H9 (cell line): ENCODE results near the gene GLT6D1. TPM values are rescaled to one million over a fixed set of nuclear protein-coding genes. Genes with fewer than 3 reads are reported as not detected.

Source experiments
- DNase-seq: peaks from one replicate; pipeline ENCODE4 v3.0.0-alpha.2; 2017
- H2AFZ ChIP-seq: one replicate; pipeline ENCODE4 v1.6.1; 2013; ENCODE audit warnings: mild to moderate bottlenecking, low read length, control low read depth, moderate library complexity
- H2AK5ac ChIP-seq: 2 replicates; pipeline ENCODE4 v1.6.1; 2013; ENCODE audit warnings: low read length, control low read depth, mixed read lengths; ENCODE audit not compliant: insufficient read length
- H2BK120ac ChIP-seq: one replicate; pipeline ENCODE4 v1.6.1; 2013; ENCODE audit warnings: low read depth, mild to moderate bottlenecking, low read length, control low read depth, inconsistent platforms; ENCODE audit not compliant: poor library complexity, severe bottlenecking
- H2BK12ac ChIP-seq: 2 replicates; pipeline ENCODE4 v1.6.1; 2013; ENCODE audit warnings: low read length, control low read depth, mixed read lengths, low read depth; ENCODE audit not compliant: insufficient read length
- H2BK15ac ChIP-seq: 2 replicates; pipeline ENCODE4 v1.6.1; 2013; ENCODE audit warnings: low read depth, low read length, control low read depth
- H2BK20ac ChIP-seq: one replicate; pipeline ENCODE4 v1.6.1; 2013; ENCODE audit warnings: low read depth, mild to moderate bottlenecking, low read length, control low read depth, inconsistent platforms; ENCODE audit not compliant: poor library complexity, severe bottlenecking
- H2BK5ac ChIP-seq: 2 replicates; pipeline ENCODE4 v1.6.1; 2013; ENCODE audit warnings: low read length, control low read depth, mixed read lengths; ENCODE audit not compliant: insufficient read length
- H3K14ac ChIP-seq: 2 replicates; pipeline ENCODE4 v1.6.1; 2013; ENCODE audit warnings: low read length, control low read depth; ENCODE audit not compliant: insufficient read depth
- H3K18ac ChIP-seq: 2 replicates; pipeline ENCODE4 v1.6.1; 2013; ENCODE audit warnings: low read depth, mild to moderate bottlenecking, mixed read lengths, low read length, control low read depth; ENCODE audit not compliant: insufficient read length
- H3K23ac ChIP-seq: 2 replicates; pipeline ENCODE4 v1.6.1; 2013; ENCODE audit warnings: low read length, control low read depth, mixed read lengths, low read depth; ENCODE audit not compliant: insufficient read length
- H3K23me2 ChIP-seq: 2 replicates; pipeline ENCODE4 v1.6.1; 2013; ENCODE audit warnings: low read depth, mild to moderate bottlenecking, mixed read lengths, low read length, control low read depth; ENCODE audit not compliant: insufficient read length, poor library complexity, severe bottlenecking
- H3K27ac ChIP-seq: 2 replicates; pipeline ENCODE4 v1.5.1; 2013; ENCODE audit warnings: low read length, control low read depth, mixed read lengths, low read depth; ENCODE audit not compliant: insufficient read length
- H3K27me3 ChIP-seq: 2 replicates; pipeline ENCODE4 v1.6.1; 2013; ENCODE audit warnings: low read length, control low read depth, inconsistent platforms; ENCODE audit not compliant: insufficient read depth
- H3K4ac ChIP-seq: 2 replicates; pipeline ENCODE4 v1.6.1; 2013; ENCODE audit warnings: low read depth, mild to moderate bottlenecking, control low read depth, inconsistent platforms, low read length, moderate library complexity
- H3K4me1 ChIP-seq: 2 replicates; pipeline ENCODE4 v1.6.1; 2013; ENCODE audit warnings: low read length, control low read depth, inconsistent platforms; ENCODE audit not compliant: insufficient read depth
- H3K4me2 ChIP-seq: 2 replicates; pipeline ENCODE4 v1.6.1; 2013; ENCODE audit warnings: low read length, control low read depth, mixed read lengths; ENCODE audit not compliant: insufficient read length, insufficient read depth
- H3K56ac ChIP-seq: 2 replicates; pipeline ENCODE4 v1.6.1; 2013; ENCODE audit warnings: low read depth, mild to moderate bottlenecking, mixed read lengths, low read length, control low read depth; ENCODE audit not compliant: insufficient read length
- H3K79me1 ChIP-seq: 2 replicates; pipeline ENCODE4 v1.6.1; 2013; ENCODE audit warnings: low read depth, mild to moderate bottlenecking, moderate library complexity, low read length, control low read depth, inconsistent platforms; ENCODE audit not compliant: insufficient read depth, poor library complexity, severe bottlenecking
- H3K79me2 ChIP-seq: 2 replicates; pipeline ENCODE4 v1.6.1; 2013; ENCODE audit warnings: low read length, control low read depth, inconsistent platforms; ENCODE audit not compliant: insufficient read depth
- H3K9ac ChIP-seq: 2 replicates; pipeline ENCODE4 v1.6.1; 2013; ENCODE audit warnings: low read length, control low read depth, mixed read lengths; ENCODE audit not compliant: insufficient read length; ENCODE audit errors: extremely low read depth
- H3K9me3 ChIP-seq: one replicate; pipeline ENCODE4 v1.6.1; 2013; ENCODE audit warnings: low read depth, low read length, inconsistent platforms; ENCODE audit not compliant: control insufficient read depth
- H3T11ph ChIP-seq: one replicate; pipeline ENCODE4 v1.6.1; 2013; ENCODE audit warnings: mild to moderate bottlenecking, low read length, control low read depth, inconsistent platforms
- H4K20me1 ChIP-seq: one replicate; pipeline ENCODE4 v1.6.1; 2013; ENCODE audit not compliant: control insufficient read depth, insufficient read length, insufficient read depth
- H4K5ac ChIP-seq: 2 replicates; pipeline ENCODE4 v1.6.1; 2013; ENCODE audit warnings: low read depth, mild to moderate bottlenecking, mixed read lengths, low read length, control low read depth; ENCODE audit not compliant: insufficient read length
- H4K8ac ChIP-seq: replicated peaks from 2 replicates; pipeline ENCODE4 v1.6.1; 2013; ENCODE audit warnings: low read length, control low read depth, mixed read lengths, low read depth; ENCODE audit not compliant: insufficient read length
- H4K91ac ChIP-seq: 2 replicates; pipeline ENCODE4 v1.6.1; 2013; ENCODE audit warnings: low read depth, mild to moderate bottlenecking, moderate library complexity, mixed read lengths, low read length, control low read depth; ENCODE audit not compliant: insufficient read length
- H3K27ac Mint-ChIP-seq, 3 experiments: 2 replicates in 2 of 3; 3 replicates in 1 of 3; pipeline ENCODE4 v1.8.0; 2020 to 2021; ENCODE audit warnings: mixed read lengths in 3 of 3, mild to moderate bottlenecking in 1 of 3, moderate library complexity in 1 of 3
- H3K27me3 Mint-ChIP-seq: 2 replicates; pipeline ENCODE4 v1.8.0; 2021; ENCODE audit warnings: low read depth, mild to moderate bottlenecking, moderate library complexity, mixed read lengths
- H3K36me3 Mint-ChIP-seq, 3 experiments: 2 replicates in 2 of 3; 3 replicates in 1 of 3; pipeline ENCODE4 v1.8.0; 2020 to 2021; ENCODE audit warnings: low read depth in 3 of 3, mixed read lengths in 3 of 3; ENCODE audit not compliant: insufficient read depth in 1 of 3
- H3K4me1 Mint-ChIP-seq, 2 experiments: 2 replicates each; pipeline ENCODE4 v1.8.0; 2020; ENCODE audit warnings: mixed read lengths in 2 of 2
- H3K4me3 Mint-ChIP-seq, 2 experiments: 2 replicates in 1 of 2; 3 replicates in 1 of 2; pipeline ENCODE4 v1.8.0; 2020 to 2021; ENCODE audit warnings: mild to moderate bottlenecking in 2 of 2, mixed read lengths in 2 of 2, moderate library complexity in 1 of 2
- H3K9me3 Mint-ChIP-seq, 2 experiments: 2 replicates in 1 of 2; 3 replicates in 1 of 2; pipeline ENCODE4 v1.8.0; 2020; ENCODE audit warnings: mild to moderate bottlenecking in 2 of 2, mixed read lengths in 2 of 2, moderate library complexity in 1 of 2
- WGBS: extraction: QIAGEN DNeasy Blood & Tissue Kit; methylation state at CpG from one replicate; pipeline ENCODE4 v1.1.7; 2013; ENCODE audit warnings: missing lambda C conversion rate, low lambda C conversion rate, mixed read lengths; ENCODE audit not compliant: insufficient read length; ENCODE audit errors: extremely low coverage; 5-methylcytosine and 5-hydroxymethylcytosine counted together
- total RNA-seq: library from RNA; stranded (reverse); gene quantifications from 2 replicates; pipeline ENCODE4 v1.2.1, GENCODE V29; 2021
- TF ChIP-seq, protein P1 (sequence below): fragments of 200-600 bp; sonication (generic); conservative IDR thresholded peaks from 3 replicates; pipeline ENCODE4 v1.8.0; 2021; ENCODE audit warnings: antibody characterized with exemption, mild to moderate bottlenecking

GLT6D1 gene
- total RNA-seq, 1 experiment from 2014 or later, result not detected

DNA sequence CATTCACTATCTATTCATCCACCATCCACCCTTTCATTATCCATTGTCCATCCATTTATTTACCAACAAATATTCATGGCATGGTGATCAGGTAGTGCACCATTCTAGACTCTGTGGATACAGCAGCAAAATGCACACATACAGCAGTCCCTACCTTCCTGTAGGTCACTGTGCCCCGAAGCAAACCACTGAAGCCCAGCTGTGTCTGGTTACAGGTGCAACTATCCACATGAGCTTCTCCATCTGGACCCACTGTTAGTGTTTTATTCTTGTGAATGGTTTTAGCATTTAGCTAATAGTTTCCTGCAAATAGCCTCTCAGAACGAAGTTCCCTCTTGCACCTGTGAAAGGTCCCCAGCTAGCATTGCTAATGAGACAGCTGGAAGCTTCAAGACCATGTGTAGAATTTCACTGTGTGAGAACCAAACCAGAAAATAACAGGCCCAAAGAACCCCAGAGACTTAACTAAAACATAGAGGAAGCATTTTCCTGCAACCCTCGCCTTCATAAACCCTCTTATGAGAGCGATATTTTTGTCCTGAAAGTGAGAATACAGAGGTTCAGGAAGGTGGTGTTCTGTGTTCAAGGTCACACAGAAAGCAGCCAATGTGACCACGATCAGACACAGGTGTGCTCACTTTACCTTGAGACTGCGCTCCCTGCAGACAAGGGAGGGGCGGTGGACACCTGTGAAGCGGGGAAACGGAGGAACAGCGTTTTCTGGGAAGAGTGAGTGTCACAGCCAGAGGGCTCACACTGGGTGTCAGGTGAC lies 59.3 kb downstream of the GLT6D1 start:
- Histone ChIP-seq H3K4ac (no peak overlapping the region), H2AFZ (no peak overlapping the region), H4K5ac (no peak overlapping the region), H4K8ac (no peak overlapping the region), H3K27ac (no peak overlapping the region), H3T11ph (no peak overlapping the region), H3K79me2 (no peaks in the 10 kb centered on the region), H3K23me2 (no peaks in the 10 kb centered on the region), H3K4me2 (no peak overlapping the region), H2BK20ac (no peak overlapping the region), H4K20me1 (no peaks in the 10 kb centered on the region), H3K79me1 (no peaks in the 10 kb centered on the region), H2BK120ac (no peak overlapping the region), H3K18ac (no peak overlapping the region), H2BK5ac (no peak overlapping the region), H3K9ac (no peak overlapping the region), H4K91ac (no peak overlapping the region), H2BK12ac (no peak overlapping the region), H3K14ac (no peak overlapping the region), H3K4me1 (no peaks in the 10 kb centered on the region), H3K27me3 (no peaks in the 10 kb centered on the region), H2AK5ac (no peak overlapping the region), H3K9me3 (no peaks in the 10 kb centered on the region), H3K23ac (no peak overlapping the region), H3K56ac (no peak overlapping the region), H2BK15ac (no peak overlapping the region)
- Mint-ChIP-seq H3K9me3 (peaks cover 6 to 9% of the 10 kb centered on the region in 2 experiments), H3K36me3 (peaks cover 0 to 3% (median 0%) of the 10 kb centered on the region in 3 experiments; a peak in 1 of 7 replicates), H3K4me3 (no peak overlapping the region), H3K4me1 (peaks cover 0 to 2% of the 10 kb centered on the region in 2 experiments; a peak in 2 of 4 replicates), H3K27ac (no peak overlapping the region), H3K27me3 (peaks cover 15% of the 10 kb centered on the region)
- TF ChIP-seq, protein P1, sequence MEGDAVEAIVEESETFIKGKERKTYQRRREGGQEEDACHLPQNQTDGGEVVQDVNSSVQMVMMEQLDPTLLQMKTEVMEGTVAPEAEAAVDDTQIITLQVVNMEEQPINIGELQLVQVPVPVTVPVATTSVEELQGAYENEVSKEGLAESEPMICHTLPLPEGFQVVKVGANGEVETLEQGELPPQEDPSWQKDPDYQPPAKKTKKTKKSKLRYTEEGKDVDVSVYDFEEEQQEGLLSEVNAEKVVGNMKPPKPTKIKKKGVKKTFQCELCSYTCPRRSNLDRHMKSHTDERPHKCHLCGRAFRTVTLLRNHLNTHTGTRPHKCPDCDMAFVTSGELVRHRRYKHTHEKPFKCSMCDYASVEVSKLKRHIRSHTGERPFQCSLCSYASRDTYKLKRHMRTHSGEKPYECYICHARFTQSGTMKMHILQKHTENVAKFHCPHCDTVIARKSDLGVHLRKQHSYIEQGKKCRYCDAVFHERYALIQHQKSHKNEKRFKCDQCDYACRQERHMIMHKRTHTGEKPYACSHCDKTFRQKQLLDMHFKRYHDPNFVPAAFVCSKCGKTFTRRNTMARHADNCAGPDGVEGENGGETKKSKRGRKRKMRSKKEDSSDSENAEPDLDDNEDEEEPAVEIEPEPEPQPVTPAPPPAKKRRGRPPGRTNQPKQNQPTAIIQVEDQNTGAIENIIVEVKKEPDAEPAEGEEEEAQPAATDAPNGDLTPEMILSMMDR, result no peak
- no peak for DNase-seq
- no CpG with 5 or more reads among the region's 10 CpGs for WGBS
